ENCODE data around the gene KLHL2.
"Not testable (repeated sequence)": the region's sequence is repeated elsewhere in the genome, so short reads cannot be mapped to it uniquely, and the experiment has no call there.

KLHL2 gene

GRCh38 chr4:165199722-165200121 lies 7.6 kb upstream of the KLHL2 start:
- in situ Hi-C loops (cut with MboI; ENCODE audit: low sequenced_read_pairs): loop anchor here (10.0 kb wide), 1 partner anchor 65 kb away; no protein-coding TSS in a partner anchor

GRCh38 chr4:165201806-165202205 lies 5.6 kb upstream of the KLHL2 start:
- in situ Hi-C loops (cut with MboI; ENCODE audit: low sequenced_read_pairs): loop anchor here (10.0 kb wide), 1 partner anchor 67 kb away; no protein-coding TSS in a partner anchor

GRCh38 chr4:165203541-165204461 lies 3.6 kb upstream of the KLHL2 start:
- in situ Hi-C loops (cut with MboI; ENCODE audit: low sequenced_read_pairs): loop anchor here (10.0 kb wide), 1 partner anchor 69 kb away; no protein-coding TSS in a partner anchor

- in situ Hi-C loops (cut with MboI; ENCODE audit: low sequenced_read_pairs): loop anchor here (10.0 kb wide), 1 partner anchor 70 kb away; no protein-coding TSS in a partner anchor
Measured at GRCh38 chr4:165204462-165204830, 2.9 kb upstream of the KLHL2 start.

DNA sequence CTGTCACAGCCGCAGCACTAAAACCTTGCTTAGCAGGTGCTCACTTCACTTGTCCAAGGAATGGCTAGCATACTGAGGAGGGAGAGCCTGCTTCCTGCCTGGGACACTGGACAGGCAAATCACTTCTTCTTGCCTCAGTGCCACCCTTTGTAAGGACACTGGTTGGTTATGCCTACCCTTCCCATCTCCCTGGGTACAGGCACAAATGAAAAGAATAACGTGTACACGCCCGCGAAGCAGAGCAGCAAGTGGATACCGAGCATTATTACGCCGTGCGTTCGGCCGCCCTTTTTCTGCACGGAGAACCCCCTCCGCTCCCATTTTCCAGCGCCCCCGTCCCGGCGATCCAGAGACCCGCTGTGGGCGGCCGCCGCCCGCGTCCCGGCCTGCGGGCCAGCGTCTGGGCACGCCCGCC lies 338 bp upstream of the KLHL2 start:
- in situ Hi-C loops (cut with MboI; ENCODE audit: low sequenced_read_pairs): loop anchor here (10.0 kb wide), 1 partner anchor 72 kb away; no protein-coding TSS in a partner anchor

DNA sequence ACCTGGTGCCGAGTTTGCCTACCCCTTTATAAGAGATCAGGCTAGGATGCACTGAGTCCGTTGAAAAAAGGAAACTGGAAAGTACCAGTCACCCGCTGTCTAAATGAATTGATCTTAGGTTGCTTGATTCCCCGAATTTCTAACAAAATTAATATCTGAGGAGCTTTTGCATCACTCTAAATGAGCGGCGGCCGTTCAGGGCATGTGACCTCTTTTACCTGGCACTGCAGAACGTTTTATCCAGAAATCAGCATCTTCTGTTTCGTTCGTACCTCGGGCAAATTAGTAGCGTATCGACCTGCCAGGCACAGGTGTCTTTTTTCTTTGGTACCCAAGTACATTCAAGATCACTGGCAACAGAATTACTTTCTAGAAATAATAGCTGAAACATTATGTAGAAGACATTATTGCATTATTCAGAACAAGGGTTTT lies 876 bp downstream of the KLHL2 start:
- in situ Hi-C loops (cut with MboI; ENCODE audit: low sequenced_read_pairs): loop anchor here (10.0 kb wide), 1 partner anchor 73 kb away; no protein-coding TSS in a partner anchor

DNA sequence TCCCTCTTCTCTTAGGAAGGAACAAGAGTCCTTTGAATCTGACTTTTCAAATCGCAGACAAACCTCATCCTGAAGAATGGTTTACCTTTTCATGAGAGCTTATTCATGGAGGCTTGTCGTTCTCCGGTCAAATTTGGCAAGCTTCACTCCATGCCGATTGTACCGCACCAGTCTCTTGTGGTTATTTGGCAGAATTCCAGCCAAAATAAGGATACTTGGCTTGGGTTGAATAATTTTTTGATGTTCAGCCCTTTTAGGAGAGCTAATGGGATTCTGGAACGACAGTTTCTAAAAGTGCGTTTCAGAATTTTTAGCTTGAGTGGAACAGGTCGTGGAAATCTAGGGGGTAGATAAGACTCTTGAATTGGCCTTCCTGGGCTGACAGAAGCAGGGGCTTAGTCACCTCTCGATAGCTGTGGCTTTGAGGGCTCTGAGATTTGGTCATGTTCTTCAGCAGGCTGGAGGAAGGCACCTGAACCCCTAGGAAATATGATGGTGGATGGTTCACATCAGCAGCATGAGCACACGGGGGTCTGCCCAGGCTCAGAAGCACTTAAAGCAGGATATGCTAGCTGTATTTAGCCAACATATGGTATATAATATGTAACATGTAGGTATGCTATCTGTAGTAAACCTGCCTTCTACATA lies 1.5 kb downstream of the KLHL2 start:
- in situ Hi-C loops (cut with MboI; ENCODE audit: low sequenced_read_pairs): loop anchor here (10.0 kb wide), 1 partner anchor 74 kb away; no protein-coding TSS in a partner anchor

GRCh38 chr4:165209796-165210195 lies 2.4 kb downstream of the KLHL2 start:
- in situ Hi-C loops (cut with MboI; ENCODE audit: low sequenced_read_pairs): loop anchor here (10.0 kb wide), 1 partner anchor 75 kb away; no protein-coding TSS in a partner anchor

DNA sequence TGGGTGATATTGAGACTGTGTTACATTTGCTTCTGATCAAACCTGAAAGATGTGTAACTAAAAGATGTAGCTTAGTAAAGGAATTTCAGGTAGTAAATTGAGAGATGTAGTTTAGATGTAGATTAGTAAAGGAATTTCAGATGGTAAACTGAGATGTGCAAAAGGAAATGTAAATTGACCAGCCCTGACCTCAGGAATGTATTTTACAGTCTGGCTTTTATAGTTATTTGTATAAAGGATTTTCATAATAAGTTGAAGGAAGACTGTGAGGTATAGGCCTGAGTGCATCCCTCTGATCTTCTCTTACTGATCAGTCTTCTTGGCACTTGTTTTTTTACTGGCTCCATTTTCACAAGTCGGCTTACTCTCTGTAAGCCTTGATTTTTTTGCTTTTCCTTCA lies 3.2 kb downstream of the KLHL2 start:
- in situ Hi-C loops (cut with MboI; ENCODE audit: low sequenced_read_pairs): no loop called here

- in situ Hi-C loops (cut with MboI; ENCODE audit: low sequenced_read_pairs): not testable (repeated sequence)
Measured at GRCh38 chr4:165212647-165213046, 5.3 kb downstream of the KLHL2 start.

DNA sequence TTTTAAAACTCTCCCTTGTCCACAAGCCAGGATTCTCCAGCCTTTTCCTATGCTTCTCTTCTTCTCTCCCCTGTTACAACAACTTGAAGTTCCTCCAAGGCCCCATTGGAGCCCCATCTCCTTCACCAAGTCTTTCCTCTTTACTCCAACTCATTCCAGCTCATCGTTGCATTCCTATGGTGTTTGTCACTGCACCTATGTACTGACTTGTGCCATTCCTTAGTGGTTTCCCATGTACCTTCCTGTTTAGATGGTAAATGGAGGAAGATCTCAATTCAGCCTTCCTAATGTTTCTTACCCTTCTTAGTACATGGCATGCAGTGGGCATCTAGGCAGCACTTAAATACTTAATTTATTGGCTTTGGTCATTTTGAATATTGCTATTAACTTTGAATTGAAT lies 6.0 kb downstream of the KLHL2 start:
- in situ Hi-C loops (cut with MboI; ENCODE audit: low sequenced_read_pairs): not testable (repeated sequence)

DNA sequence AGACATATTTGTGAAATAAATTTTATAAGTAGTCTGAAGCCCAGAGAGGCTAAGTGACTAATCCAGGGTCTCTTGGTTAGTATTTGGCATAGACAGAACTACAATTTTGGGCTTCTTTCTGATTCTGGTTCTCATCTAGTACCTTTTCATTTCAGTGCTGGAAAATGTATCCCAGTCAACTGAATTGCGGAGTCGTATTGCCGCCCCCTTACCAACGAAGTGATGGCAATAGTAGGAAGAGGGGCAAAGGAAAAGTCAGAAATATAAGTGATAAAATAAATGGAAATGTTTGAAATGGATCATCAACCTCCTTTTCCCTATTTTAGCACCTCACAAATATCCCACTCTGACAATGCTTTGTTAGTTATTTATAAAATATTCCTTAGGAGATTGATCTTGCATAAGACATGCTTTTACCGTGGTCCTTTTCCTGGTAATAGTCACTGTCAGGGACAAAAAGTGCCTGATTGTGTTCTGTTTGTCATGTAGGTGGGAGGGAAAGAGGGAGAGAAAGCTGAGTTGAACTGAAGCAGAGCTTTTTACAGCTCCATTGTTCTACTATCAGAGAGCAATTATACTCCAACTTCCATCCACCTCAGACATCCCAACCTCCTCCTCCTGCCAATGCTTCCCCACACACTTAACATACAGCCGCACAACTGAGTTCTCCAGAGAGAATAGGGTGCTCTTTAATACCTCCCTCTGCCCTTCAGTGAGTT lies 6.8 kb downstream of the KLHL2 start:
- in situ Hi-C loops (cut with MboI; ENCODE audit: low sequenced_read_pairs): not testable (repeated sequence)

DNA sequence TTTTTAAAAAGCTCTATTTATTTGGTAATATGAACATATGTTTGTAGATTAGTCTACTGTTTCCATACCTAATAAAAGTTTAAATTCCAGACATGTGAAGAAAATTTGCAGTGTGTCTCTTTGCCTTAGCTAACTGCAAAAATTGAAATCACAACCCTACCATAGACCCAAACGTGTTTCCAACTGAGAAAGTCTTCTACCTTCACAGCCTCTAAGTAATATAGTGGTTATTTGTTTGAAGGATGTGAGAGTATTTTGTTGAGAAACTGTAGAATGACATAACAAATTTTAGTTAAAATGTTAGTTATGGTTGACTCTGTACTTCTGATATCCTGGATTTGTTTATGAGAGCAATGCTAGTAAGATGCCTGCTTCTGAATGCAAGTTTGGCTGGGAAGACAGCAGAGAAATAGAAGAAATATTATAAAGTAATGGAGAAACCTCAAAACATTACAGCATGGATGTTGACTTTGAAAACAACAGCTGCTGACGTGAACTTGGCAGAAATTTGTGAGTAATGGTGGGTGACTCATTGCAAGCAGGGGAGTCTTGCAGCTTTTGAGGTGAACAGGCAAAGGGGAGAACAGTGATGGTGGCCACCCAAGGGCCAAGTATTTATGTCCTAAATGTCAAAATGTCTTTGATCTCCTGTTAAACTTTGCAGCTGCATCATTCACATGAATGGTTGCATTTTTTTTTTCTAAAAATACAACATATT lies 7.8 kb downstream of the KLHL2 start:
- in situ Hi-C loops (cut with MboI; ENCODE audit: low sequenced_read_pairs): not testable (repeated sequence)

- in situ Hi-C loops (cut with MboI; ENCODE audit: low sequenced_read_pairs): not testable (repeated sequence)
Measured at GRCh38 chr4:165215761-165216487, 8.6 kb downstream of the KLHL2 start.

GRCh38 chr4:165217325-165217724 lies 10.0 kb downstream of the KLHL2 start:
- in situ Hi-C loops (cut with MboI; ENCODE audit: low sequenced_read_pairs): no loop called here

DNA sequence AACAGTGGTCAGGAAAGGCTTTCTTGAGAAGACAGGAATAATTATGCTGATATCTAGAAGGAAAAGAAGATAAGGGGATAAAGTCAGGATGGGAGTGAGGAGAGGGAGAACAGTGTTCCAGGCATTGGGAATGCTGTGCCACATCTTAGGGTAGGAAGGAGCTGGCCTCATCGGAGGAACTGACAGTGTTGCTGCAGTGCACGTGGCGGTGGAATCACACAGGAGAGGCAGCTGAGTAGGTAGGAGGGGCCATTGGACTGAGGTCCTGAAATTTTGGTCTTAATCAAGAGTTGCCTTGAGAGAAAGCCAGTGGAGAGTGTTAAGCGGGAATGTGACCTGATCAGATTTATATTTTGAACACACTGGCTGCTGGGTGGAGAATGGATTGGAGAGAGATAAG lies 13.9 kb downstream of the KLHL2 start:
- in situ Hi-C loops (cut with MboI; ENCODE audit: low sequenced_read_pairs): not testable (repeated sequence)

DNA sequence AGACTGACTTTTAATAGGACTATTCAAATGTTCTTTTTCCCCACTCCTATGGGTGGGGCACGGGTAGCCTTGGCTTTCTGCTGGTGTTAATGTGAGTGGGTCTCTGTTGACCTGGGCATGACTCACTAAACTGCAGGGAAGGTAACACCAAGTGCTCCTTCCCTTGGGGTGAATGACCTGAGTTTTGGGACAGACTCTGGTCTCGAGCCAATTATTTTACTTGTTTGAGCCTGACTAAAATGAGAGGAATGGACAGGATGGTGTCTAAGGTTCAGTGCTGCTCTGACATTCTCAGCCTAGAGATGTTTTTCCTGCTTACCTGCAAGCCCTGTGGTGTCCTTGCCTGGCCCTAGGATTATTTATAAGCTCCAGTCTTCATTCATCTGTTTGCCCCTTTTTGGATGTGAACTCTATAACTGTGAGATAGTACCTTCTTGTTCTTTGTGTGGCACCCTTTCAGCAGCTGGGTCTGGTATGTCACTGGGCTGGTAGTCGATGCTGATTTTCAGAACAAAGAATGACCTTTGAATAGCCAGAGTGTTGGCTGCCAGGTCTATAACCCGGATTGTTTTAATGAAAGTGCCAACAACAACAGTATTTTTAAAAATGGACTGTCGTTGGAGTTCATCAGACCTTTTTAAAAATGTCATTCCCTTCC lies 14.8 kb downstream of the KLHL2 start:
- in situ Hi-C loops (cut with MboI; ENCODE audit: low sequenced_read_pairs): not testable (repeated sequence)

GRCh38 chr4:165222651-165222994 lies 15.3 kb downstream of the KLHL2 start:
- in situ Hi-C loops (cut with MboI; ENCODE audit: low sequenced_read_pairs): no loop called here

DNA sequence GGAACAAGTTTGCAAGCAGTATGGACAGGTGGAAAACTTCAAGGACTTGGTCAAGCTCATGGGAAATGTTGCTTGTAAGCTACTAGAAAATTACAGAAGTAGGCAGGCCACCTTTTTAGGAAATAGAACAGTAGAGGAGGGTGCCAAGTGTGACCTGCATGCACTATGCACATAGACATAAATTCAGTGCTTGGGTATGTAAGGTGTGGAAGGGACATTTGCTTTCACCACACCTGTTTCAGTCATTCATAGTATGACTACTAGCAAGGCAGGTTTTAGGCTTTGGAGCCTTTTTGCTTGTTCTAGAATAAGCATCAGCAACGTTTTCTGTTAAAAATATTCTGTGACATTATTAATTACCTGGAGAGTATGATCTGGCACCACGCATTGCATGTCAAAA lies 20.0 kb downstream of the KLHL2 start:
- in situ Hi-C loops (cut with MboI; ENCODE audit: low sequenced_read_pairs): not testable (repeated sequence)

All from HL-60/S4 treated with phorbol 12-myristate 13-acetate at 8.2 ng/mL for 4 days and 3 days (cell line).